ENCODE data around the gene PTRHD1. TPM values are rescaled to one million over a fixed set of nuclear protein-coding genes. Genes with fewer than 3 reads are reported as not detected.
A peak's percentile ranks its signal among the peaks of the same experiment; 100 is the strongest.

PTRHD1 gene
- total and polyA plus RNA-seq, 5 donors = 25.0 to 32.4 (median 26.3) TPM

GRCh38 chr2:24820598-24821432, 27.6 kb upstream of the PTRHD1 start:
- no peaks in the 10 kb centered on the region for H3K4me1 ChIP-seq (ENCODE audit: control insufficient read depth, insufficient read depth, low read length)
- no peaks in the 10 kb centered on the region for H3K9me3 ChIP-seq (ENCODE audit: control insufficient read depth, low read length)
- intact Hi-C loops (cut with DNase I) = no loop called here
- WGBS = 91% methylated on average over 17 of the region's 17 CpGs
- ATAC-seq (no peak), DNase-seq (no peak)
- no peaks in the 10 kb centered on the region for H3K27me3 ChIP-seq (ENCODE audit: control insufficient read depth, insufficient read depth)
- H3K4me3 ChIP-seq (ENCODE audit: low read length) = no peak overlapping the region
- no peak overlapping the region for H3K27ac ChIP-seq (ENCODE audit: low read length)

DNA sequence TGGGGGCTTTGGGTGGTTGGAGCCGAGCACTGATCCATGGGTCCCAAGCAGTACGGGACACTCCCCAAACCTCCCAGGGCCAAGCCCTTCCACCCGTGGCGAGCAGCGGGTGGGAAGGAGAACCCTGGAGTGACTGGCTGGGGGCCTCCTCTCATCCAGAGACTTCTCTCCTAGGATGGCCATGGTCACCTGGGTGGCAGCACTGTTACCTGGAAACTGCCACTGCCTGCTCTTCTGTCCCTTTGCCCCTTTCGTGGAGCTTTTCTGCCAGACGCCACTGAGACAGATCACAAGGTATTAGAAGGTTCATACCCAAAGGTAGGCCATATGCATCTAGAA, 27.0 kb upstream of the PTRHD1 start:
- Histone ChIP-seq H3K27me3 (ENCODE audit: control insufficient read depth, insufficient read depth) (no peaks in the 10 kb centered on the region), H3K9me3 (ENCODE audit: control insufficient read depth, low read length) (no peaks in the 10 kb centered on the region), H3K4me1 (ENCODE audit: control insufficient read depth, insufficient read depth, low read length) (no peaks in the 10 kb centered on the region), H3K4me3 (ENCODE audit: low read length) (no peak overlapping the region), H3K27ac (ENCODE audit: low read length) (no peak overlapping the region)
- DNase-seq (no peak), ATAC-seq (no peak)
- WGBS = 86% methylated on average over 7 of the region's 7 CpGs
- intact Hi-C loops (cut with DNase I) = no loop called here

DNA sequence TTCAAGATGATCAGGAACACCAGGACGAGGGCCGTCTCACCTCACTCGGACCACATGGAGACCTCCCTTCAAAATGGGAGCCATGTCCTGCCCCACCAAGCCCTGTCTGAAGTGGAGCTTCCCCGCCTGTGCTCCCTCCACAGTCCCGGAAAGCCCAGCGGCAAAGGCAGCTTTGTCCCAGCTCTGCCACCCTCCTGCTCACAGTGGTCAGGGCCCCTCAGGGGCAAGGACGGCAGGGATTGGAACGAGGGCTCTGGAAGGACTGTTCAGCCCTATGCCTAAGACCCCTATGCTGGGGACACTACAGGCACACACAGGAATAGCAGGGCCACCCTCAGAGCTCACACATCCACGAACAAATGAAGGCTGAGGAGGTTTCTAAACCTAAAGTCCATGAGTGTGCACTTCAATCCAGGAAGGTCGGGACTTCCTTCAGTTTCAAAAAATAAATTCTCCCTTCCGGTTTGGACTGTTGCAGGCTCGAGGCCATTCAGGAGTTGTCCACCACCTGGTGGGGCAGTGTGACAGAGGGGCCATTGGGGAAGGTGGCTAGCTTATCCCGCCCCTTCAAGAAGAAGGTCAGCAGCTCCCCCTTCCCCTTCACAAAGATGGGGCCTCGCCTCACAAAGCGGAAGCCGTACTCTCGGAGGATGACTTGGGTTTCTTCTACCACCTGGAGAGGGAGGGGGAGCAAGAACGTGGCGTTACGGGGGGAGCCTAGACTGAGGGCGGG, 26.4 kb upstream of the PTRHD1 start:
- DNase-seq = no peak
- intact Hi-C loops (cut with DNase I) = no loop called here
- no peak for ATAC-seq
- H3K27me3 ChIP-seq (ENCODE audit: control insufficient read depth, insufficient read depth) = no peaks in the 10 kb centered on the region
- WGBS = 85% methylated on average over 21 of the region's 21 CpGs
- no peaks in the 10 kb centered on the region for H3K4me1 ChIP-seq (ENCODE audit: control insufficient read depth, insufficient read depth, low read length)
- no peaks in the 10 kb centered on the region for H3K9me3 ChIP-seq (ENCODE audit: control insufficient read depth, low read length)
- no peak overlapping the region for H3K4me3 ChIP-seq (ENCODE audit: low read length)
- no peak overlapping the region for H3K27ac ChIP-seq (ENCODE audit: low read length)

GRCh38 chr2:24818721-24819167, 25.6 kb upstream of the PTRHD1 start:
- peak; percentile 10 to 26 for ATAC-seq
- intact Hi-C loops (cut with DNase I) = no loop called here
- no peak for DNase-seq
- Histone ChIP-seq H3K4me3 (ENCODE audit: low read length) (no peak overlapping the region), H3K4me1 (ENCODE audit: control insufficient read depth, insufficient read depth, low read length) (no peaks in the 10 kb centered on the region), H3K9me3 (ENCODE audit: control insufficient read depth, low read length) (no peaks in the 10 kb centered on the region), H3K27me3 (ENCODE audit: control insufficient read depth, insufficient read depth) (no peaks in the 10 kb centered on the region), H3K27ac (ENCODE audit: low read length) (no peak overlapping the region)
- WGBS = 67% methylated on average over 9 of the region's 9 CpGs

- intact Hi-C loops (cut with DNase I) = no loop called here
- no peaks in the 10 kb centered on the region for H3K9me3 ChIP-seq (ENCODE audit: control insufficient read depth, low read length)
- peak in 1 of 2 donors; percentile 60 for ATAC-seq
Measured at GRCh38 chr2:24816884-24817283, 23.7 kb upstream of the PTRHD1 start.

DNA sequence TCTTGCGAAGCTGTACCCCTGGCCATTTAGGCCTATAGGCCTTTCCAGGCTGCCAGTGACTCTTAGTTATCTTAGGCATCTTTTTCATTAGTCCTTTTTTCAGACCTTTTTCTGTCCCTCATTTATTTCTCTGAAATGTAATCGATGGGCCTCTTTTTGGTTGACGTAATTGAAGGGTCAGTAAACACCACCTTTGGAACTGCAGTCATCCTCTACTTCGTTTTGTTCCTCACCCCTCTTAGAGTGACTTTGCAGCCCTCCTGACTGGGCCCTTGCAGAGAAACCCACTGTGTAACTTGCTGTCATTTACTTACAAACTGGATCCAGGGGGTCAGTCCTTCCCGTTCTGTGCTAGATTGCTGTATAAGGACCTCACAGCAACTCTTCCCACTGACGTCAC, 23.2 kb upstream of the PTRHD1 start:
- H3K4me3 ChIP-seq (ENCODE audit: low read length) = no peak overlapping the region
- no peak for DNase-seq
- 94% methylated on average over 6 of the region's 6 CpGs for WGBS
- no peak overlapping the region for H3K27ac ChIP-seq (ENCODE audit: low read length)
- no peaks in the 10 kb centered on the region for H3K9me3 ChIP-seq (ENCODE audit: control insufficient read depth, low read length)
- intact Hi-C loops (cut with DNase I) = no loop called here
- ATAC-seq = no peak
- H3K4me1 ChIP-seq (ENCODE audit: control insufficient read depth, insufficient read depth, low read length) = no peaks in the 10 kb centered on the region
- H3K27me3 ChIP-seq (ENCODE audit: control insufficient read depth, insufficient read depth) = no peaks in the 10 kb centered on the region

More at GRCh38 chr2:24816884-24817283, 23.7 kb upstream of the PTRHD1 start:
- H3K4me3 ChIP-seq (ENCODE audit: low read length) = no peak overlapping the region
- DNase-seq = no peak
- no peaks in the 10 kb centered on the region for H3K4me1 ChIP-seq (ENCODE audit: control insufficient read depth, insufficient read depth, low read length)
- no peak overlapping the region for H3K27ac ChIP-seq (ENCODE audit: low read length)
- 64% methylated on average over 4 of the region's 4 CpGs for WGBS
- no peaks in the 10 kb centered on the region for H3K27me3 ChIP-seq (ENCODE audit: control insufficient read depth, insufficient read depth)

DNA sequence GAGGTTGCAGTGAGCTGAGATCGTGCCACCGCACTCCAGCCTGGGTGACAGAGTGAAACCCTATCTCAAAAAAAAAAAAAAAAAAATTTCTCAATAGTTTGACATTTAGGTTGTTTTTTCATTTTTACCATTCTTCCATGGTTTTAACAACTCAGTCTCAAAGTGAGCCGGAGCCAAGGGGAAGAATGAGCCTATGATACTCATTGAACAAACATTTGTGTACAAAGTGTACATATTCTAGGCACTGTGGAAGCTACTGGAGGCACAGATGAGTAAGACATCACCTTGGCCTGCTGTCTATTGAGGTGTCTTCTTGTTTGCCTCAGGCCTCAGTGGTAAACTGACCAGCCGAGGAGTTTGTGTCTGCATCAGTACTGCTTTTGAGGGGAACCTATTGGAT, 22.0 kb upstream of the PTRHD1 start:
- Histone ChIP-seq H3K27me3 (ENCODE audit: control insufficient read depth, insufficient read depth) (no peaks in the 10 kb centered on the region), H3K27ac (ENCODE audit: low read length) (no peak overlapping the region), H3K4me3 (ENCODE audit: low read length) (no peak overlapping the region), H3K9me3 (ENCODE audit: control insufficient read depth, low read length) (no peaks in the 10 kb centered on the region), H3K4me1 (ENCODE audit: control insufficient read depth, insufficient read depth, low read length) (no peaks in the 10 kb centered on the region)
- no peak for ATAC-seq
- no peak for DNase-seq
- 97% methylated on average over 4 of the region's 4 CpGs for WGBS
- intact Hi-C loops (cut with DNase I) = no loop called here

DNA sequence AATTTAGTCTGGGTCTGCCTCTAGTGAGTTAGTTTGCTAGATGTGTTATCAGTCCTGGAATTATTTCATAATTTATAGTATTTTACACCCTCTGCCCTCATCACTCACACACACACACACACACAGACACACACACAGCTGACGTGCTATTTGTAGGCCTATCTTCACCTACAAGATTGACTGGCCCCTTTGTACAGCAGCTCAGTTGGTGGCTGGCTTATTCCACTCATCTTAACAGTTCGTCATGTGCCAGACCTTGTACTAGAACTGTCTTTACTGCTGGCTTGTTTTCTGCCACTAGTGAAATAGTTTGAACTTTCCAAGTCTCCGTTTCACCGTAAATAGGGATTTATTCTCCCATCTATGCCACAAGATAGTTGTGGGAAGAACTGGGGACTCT, 21.3 kb upstream of the PTRHD1 start:
- intact Hi-C loops (cut with DNase I) = no loop called here
- Histone ChIP-seq H3K9me3 (ENCODE audit: control insufficient read depth, low read length) (no peaks in the 10 kb centered on the region), H3K27me3 (ENCODE audit: control insufficient read depth, insufficient read depth) (no peaks in the 10 kb centered on the region), H3K4me1 (ENCODE audit: control insufficient read depth, insufficient read depth, low read length) (no peaks in the 10 kb centered on the region), H3K27ac (ENCODE audit: low read length) (no peak overlapping the region), H3K4me3 (ENCODE audit: low read length) (no peak overlapping the region)
- ATAC-seq = no peak
- WGBS = 78% methylated on average over 4 of the region's 4 CpGs
- DNase-seq = no peak

DNA sequence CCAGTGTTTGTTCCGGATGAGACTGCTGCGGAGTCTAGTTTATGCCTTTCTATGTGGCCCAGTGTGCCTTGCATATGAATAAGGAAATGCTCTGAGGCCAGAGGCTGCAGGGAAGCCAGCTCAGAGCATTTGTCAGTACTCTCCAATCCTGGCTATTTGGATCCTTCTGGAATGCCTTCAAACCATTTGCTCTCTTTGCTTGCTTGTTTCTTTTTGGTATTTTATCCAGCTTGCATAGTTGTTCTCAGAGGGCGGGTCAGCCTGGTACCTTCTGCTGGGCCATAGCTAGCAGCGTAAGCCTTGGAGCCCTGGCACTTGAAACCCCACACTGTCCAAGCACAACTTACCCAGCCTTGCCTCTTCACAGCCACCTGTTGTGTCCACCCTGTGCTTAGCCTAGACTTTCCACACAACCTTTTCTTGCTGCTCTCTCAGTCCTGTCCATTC, 20.5 kb upstream of the PTRHD1 start:
- Histone ChIP-seq H3K9me3 (ENCODE audit: control insufficient read depth, low read length) (no peaks in the 10 kb centered on the region), H3K27ac (ENCODE audit: low read length) (no peak overlapping the region), H3K4me1 (ENCODE audit: control insufficient read depth, insufficient read depth, low read length) (no peaks in the 10 kb centered on the region), H3K4me3 (ENCODE audit: low read length) (no peak overlapping the region), H3K27me3 (ENCODE audit: control insufficient read depth, insufficient read depth) (no peaks in the 10 kb centered on the region)
- ATAC-seq (no peak), DNase-seq (no peak)
- 96% methylated on average over 4 of the region's 4 CpGs for WGBS
- intact Hi-C loops (cut with DNase I) = no loop called here

- Histone ChIP-seq H3K4me3 (ENCODE audit: low read length) (no peak overlapping the region), H3K9me3 (ENCODE audit: control insufficient read depth, low read length) (no peaks in the 10 kb centered on the region), H3K27ac (ENCODE audit: low read length) (no peak overlapping the region), H3K27me3 (ENCODE audit: control insufficient read depth, insufficient read depth) (no peaks in the 10 kb centered on the region), H3K4me1 (ENCODE audit: control insufficient read depth, insufficient read depth, low read length) (no peaks in the 10 kb centered on the region)
- DNase-seq (no peak), ATAC-seq (no peak)
- WGBS = 87% methylated on average over 4 of the region's 4 CpGs
- intact Hi-C loops (cut with DNase I) = no loop called here
Measured at GRCh38 chr2:24809316-24810007, 16.3 kb upstream of the PTRHD1 start.

DNA sequence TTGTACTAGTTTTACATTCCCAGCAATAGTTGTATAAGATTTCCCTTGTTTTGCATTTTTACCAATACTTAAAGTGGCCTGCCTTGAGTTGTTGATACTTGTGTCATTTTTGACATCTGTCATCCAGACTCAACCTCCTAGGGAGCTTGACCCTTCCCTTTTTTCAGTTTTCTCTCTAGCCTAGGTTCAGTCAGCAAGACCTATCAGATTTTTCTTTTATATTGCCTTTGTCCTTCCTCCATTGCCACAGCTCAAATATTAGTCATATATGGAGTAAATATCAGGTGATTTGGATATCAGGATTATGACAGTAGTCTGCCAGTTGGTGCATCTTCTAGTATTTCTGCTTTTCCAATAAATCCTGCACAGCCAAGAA, 13.5 kb upstream of the PTRHD1 start:
- ATAC-seq = no peak
- Histone ChIP-seq H3K4me3 (ENCODE audit: low read length) (no peak overlapping the region), H3K4me1 (ENCODE audit: control insufficient read depth, insufficient read depth, low read length) (no peaks in the 10 kb centered on the region)

More for the DNA sequence above, 13.5 kb upstream of the PTRHD1 start:
- Histone ChIP-seq H3K27me3 (ENCODE audit: control insufficient read depth, insufficient read depth) (no peaks in the 10 kb centered on the region), H3K9me3 (ENCODE audit: control insufficient read depth, low read length) (no peaks in the 10 kb centered on the region), H3K27ac (ENCODE audit: low read length) (no peak overlapping the region)
- intact Hi-C loops (cut with DNase I) = no loop called here
- DNase-seq = no peak
